Chondrocyte (in vitro differentiated cells): ENCODE measurements around the gene PARP12. TPM values are rescaled to one million over a fixed set of nuclear protein-coding genes. Genes with fewer than 3 reads are reported as not detected.
A peak's percentile ranks its signal among the peaks of the same experiment; 100 is the strongest.

Source experiments
- DNase-seq: peaks from one replicate; pipeline ENCODE4 v3.0.0; 2021; ENCODE audit warnings: mixed read lengths, low spot score
- H3K27ac Mint-ChIP-seq: one replicate; pipeline ENCODE4 v1.8.0; 2021; ENCODE audit warnings: mild to moderate bottlenecking, moderate library complexity, mixed read lengths; ENCODE audit not compliant: unreplicated experiment
- H3K27me3 Mint-ChIP-seq: 2 replicates; pipeline ENCODE4 v1.8.0; 2021; ENCODE audit warnings: low read depth, mixed read lengths
- H3K36me3 Mint-ChIP-seq: 2 replicates; pipeline ENCODE4 v1.8.0; 2021; ENCODE audit warnings: low read depth, mixed read lengths
- H3K4me1 Mint-ChIP-seq: 2 replicates; pipeline ENCODE4 v1.8.0; 2021; ENCODE audit warnings: low read depth, mild to moderate bottlenecking, mixed read lengths
- H3K4me3 Mint-ChIP-seq: one replicate; pipeline ENCODE4 v1.8.0; 2021; ENCODE audit warnings: mild to moderate bottlenecking, moderate library complexity, mixed read lengths; ENCODE audit not compliant: unreplicated experiment
- H3K9me3 Mint-ChIP-seq: 2 replicates; pipeline ENCODE4 v1.8.0; 2021; ENCODE audit warnings: low read depth, mixed read lengths
- total RNA-seq: library from RNA; stranded (reverse); gene quantifications from 3 replicates; pipeline ENCODE4 v1.2.1, GENCODE V29; 2021
- TF ChIP-seq, protein P1 (sequence below): fragments of 200-600 bp; sonication (generic); IDR thresholded peaks from 2 replicates; pipeline ENCODE4 v1.5.0; 2021; ENCODE audit warnings: antibody characterized with exemption, mild to moderate bottlenecking, moderate library complexity

Gene PARP12
- total RNA-seq, 1 donor from 2014 or later = 9.8 TPM

DNA sequence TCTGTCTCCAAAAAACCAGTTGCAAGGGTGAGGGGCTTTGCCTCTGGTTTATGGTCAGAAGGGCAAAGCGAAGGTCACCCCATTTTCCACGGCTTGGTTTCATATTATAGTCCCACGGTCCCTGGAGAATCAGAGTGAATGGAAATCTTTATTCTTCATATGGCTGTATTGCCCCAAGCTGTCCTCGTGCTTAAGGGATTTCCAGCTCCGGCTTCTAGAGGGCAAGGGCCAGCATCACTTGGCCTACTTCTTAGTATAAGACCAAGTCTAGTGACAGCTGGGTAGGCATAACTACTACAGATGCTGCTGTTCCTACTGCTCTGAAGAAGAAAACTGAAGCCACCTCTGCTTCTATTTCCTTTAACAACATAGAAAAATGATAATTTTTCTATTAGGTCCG, 63.2 kb downstream of the PARP12 start:
- TF ChIP-seq, protein P1, sequence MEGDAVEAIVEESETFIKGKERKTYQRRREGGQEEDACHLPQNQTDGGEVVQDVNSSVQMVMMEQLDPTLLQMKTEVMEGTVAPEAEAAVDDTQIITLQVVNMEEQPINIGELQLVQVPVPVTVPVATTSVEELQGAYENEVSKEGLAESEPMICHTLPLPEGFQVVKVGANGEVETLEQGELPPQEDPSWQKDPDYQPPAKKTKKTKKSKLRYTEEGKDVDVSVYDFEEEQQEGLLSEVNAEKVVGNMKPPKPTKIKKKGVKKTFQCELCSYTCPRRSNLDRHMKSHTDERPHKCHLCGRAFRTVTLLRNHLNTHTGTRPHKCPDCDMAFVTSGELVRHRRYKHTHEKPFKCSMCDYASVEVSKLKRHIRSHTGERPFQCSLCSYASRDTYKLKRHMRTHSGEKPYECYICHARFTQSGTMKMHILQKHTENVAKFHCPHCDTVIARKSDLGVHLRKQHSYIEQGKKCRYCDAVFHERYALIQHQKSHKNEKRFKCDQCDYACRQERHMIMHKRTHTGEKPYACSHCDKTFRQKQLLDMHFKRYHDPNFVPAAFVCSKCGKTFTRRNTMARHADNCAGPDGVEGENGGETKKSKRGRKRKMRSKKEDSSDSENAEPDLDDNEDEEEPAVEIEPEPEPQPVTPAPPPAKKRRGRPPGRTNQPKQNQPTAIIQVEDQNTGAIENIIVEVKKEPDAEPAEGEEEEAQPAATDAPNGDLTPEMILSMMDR = no peak
- H3K4me3 Mint-ChIP-seq = no peak overlapping the region
- H3K4me1 Mint-ChIP-seq = peaks cover 12% of the 10 kb centered on the region

GRCh38 chr7:139998572-139998971, 64.2 kb downstream of the PARP12 start:
- no peak overlapping the region for H3K27ac Mint-ChIP-seq
- H3K4me1 Mint-ChIP-seq = peaks cover 12% of the 10 kb centered on the region
- peak; percentile 10 for DNase-seq
- no peaks in the 10 kb centered on the region for H3K27me3 Mint-ChIP-seq
- H3K9me3 Mint-ChIP-seq = no peaks in the 10 kb centered on the region
- H3K36me3 Mint-ChIP-seq = no peaks in the 10 kb centered on the region
- no peak overlapping the region for H3K4me3 Mint-ChIP-seq
- TF ChIP-seq, protein P1 = no peak

More for the DNA sequence above, 63.2 kb downstream of the PARP12 start:
- H3K27ac Mint-ChIP-seq = no peak overlapping the region
- no peaks in the 10 kb centered on the region for H3K36me3 Mint-ChIP-seq
- H3K9me3 Mint-ChIP-seq = no peaks in the 10 kb centered on the region
- no peaks in the 10 kb centered on the region for H3K27me3 Mint-ChIP-seq
- DNase-seq = no peak

DNA sequence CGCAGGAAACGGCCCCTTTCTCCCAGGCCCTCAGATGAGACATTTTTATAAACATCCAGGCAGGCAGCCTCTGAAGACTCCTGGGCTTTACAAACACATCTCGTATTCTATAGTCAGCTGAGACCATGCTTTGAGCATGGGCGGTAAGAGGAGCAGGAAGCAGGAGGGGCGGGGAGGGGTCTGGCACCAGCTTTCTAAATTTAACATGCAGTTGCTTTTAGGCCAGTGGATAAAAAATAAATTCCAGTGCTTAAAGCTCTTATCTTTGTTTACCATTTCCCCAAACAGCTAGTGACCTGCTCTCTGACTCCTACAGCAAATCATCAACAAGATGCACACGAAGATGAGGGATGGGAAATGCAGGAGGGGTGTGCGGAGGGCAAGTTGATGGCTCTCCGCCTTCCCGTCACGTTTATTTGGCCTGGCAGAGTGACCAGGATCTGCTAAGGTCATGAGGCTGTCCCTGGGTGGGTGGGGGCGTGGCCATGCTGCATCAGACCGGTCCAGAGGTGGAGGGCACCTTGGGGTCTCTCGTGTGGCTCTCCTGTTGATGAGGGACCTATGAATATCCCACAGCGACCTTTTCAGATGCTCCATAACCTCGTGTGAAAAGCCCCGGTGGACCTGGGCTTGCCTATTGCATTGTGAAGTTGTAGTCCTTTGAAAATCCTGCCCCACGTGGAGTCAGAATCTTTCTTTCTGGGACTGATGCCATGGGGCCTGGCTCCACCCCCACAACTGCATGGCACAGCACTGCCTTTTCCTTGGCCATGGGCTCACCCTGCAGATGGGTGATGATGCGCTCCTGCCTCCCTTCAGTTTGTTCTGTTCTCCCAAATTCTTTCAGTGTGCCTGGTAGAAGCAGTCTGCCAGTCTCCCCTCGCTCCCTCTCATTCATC, 67.5 kb downstream of the PARP12 start:
- TF ChIP-seq, protein P1 = no peak
- H3K27ac Mint-ChIP-seq = no peak overlapping the region
- no peaks in the 10 kb centered on the region for H3K9me3 Mint-ChIP-seq
- peaks cover 12% of the 10 kb centered on the region for H3K4me1 Mint-ChIP-seq
- H3K36me3 Mint-ChIP-seq = no peaks in the 10 kb centered on the region
- H3K4me3 Mint-ChIP-seq = no peak overlapping the region
- no peaks in the 10 kb centered on the region for H3K27me3 Mint-ChIP-seq
- peak; percentile 72 for DNase-seq

DNA sequence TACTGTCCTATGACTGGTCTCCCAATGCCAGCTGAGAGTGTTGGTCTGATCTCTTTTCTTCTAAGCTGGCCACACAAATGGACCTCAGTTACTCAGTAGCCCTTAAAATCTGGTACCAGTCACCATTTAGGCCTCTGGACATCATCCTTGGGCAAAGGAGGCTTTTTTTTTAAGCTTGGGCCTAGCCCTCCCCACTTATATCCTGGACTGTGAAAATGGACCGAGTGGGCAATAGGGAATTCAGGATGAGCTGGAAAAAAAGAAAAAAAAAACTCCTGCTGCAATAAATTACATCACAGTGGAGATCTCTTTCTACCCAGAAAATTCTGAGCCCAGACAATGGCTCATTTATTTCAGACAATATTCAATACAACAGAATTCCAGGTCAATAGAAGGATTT, 68.4 kb downstream of the PARP12 start:
- peaks cover 12% of the 10 kb centered on the region for H3K4me1 Mint-ChIP-seq
- TF ChIP-seq, protein P1 = no peak
- peaks cover 4% of the 10 kb centered on the region for H3K27me3 Mint-ChIP-seq
- no peaks in the 10 kb centered on the region for H3K36me3 Mint-ChIP-seq
- no peaks in the 10 kb centered on the region for H3K9me3 Mint-ChIP-seq
- no peak overlapping the region for H3K27ac Mint-ChIP-seq
- no peak for DNase-seq
- no peak overlapping the region for H3K4me3 Mint-ChIP-seq

- Mint-ChIP-seq H3K4me1 (peaks cover 12% of the 10 kb centered on the region), H3K27me3 (peaks cover 4% of the 10 kb centered on the region), H3K4me3 (no peak overlapping the region), H3K36me3 (no peaks in the 10 kb centered on the region), H3K27ac (no peak overlapping the region), H3K9me3 (no peaks in the 10 kb centered on the region)
- DNase-seq = peak; percentile 33
- TF ChIP-seq, protein P1 = no peak
These were observed 69.2 kb downstream of the PARP12 start for GRCh38 chr7:139993592-139993991.
